K562 (cell line): ENCODE data around the gene SOX18. TPM values are rescaled to one million over a fixed set of nuclear protein-coding genes. Genes with fewer than 3 reads are reported as not detected.

ENCODE experiments used
- CBFB ChIP-seq: sonication (generic); formaldehyde crosslinking; IDR thresholded peaks from 2 replicates; pipeline ENCODE4 v1.4.0; 2020; ENCODE audit warnings: mild to moderate bottlenecking, missing genetic modification reagents
- CCNT2 ChIP-seq: IDR thresholded peaks from 2 replicates; pipeline ENCODE4 v1.6.1; 2011; ENCODE audit warnings: borderline replicate concordance, low read depth, mild to moderate bottlenecking, moderate library complexity, mixed read lengths, low read length; ENCODE audit not compliant: insufficient read length; ENCODE audit errors: extremely low read depth
- EGR1 ChIP-seq: fragments of 450-650 bp; conservative IDR thresholded peaks from 2 replicates; pipeline ENCODE4 v1.6.1; 2017; ENCODE audit warnings: mild to moderate bottlenecking
- JUNB ChIP-seq: fragments of 450-650 bp; formaldehyde crosslinking; conservative IDR thresholded peaks from 2 replicates; pipeline ENCODE4 v1.4.0; 2020; ENCODE audit warnings: mild to moderate bottlenecking
- NFXL1 ChIP-seq: fragments of 450-650 bp; formaldehyde crosslinking; IDR thresholded peaks from 2 replicates; pipeline ENCODE4 v1.4.0; 2021; ENCODE audit warnings: mild to moderate bottlenecking
- NUFIP1 ChIP-seq: fragments of 450-650 bp; IDR thresholded peaks from 2 replicates; pipeline ENCODE4 v1.6.1; 2018; ENCODE audit not compliant: partially characterized antibody
- PHF8 ChIP-seq: fragments of 200-600 bp; sonication (generic); IDR thresholded peaks from 2 replicates; pipeline ENCODE4 v1.6.1; 2012; ENCODE audit warnings: mixed run types, mild to moderate bottlenecking, inconsistent platforms, low read length, moderate library complexity, borderline replicate concordance
- RUNX1 ChIP-seq: sonication (generic); IDR thresholded peaks from 2 replicates; pipeline ENCODE4 v1.6.1; 2016; ENCODE audit warnings: antibody characterized with exemption, low read depth
- ZHX1 ChIP-seq: fragments of 150-350 bp; conservative IDR thresholded peaks from 2 replicates; pipeline ENCODE4 v1.6.1; 2014; ENCODE audit warnings: low read length
- ZNF133 ChIP-seq: fragments of 250-450 bp; sonication (Bioruptor Pico); IDR thresholded peaks from 2 replicates; pipeline ENCODE4 v1.4.0; 2020; ENCODE audit warnings: mild to moderate bottlenecking
- ZNF280A ChIP-seq: fragments of 450-650 bp; IDR thresholded peaks from 2 replicates; pipeline ENCODE4 v1.6.1; 2018; ENCODE audit warnings: mild to moderate bottlenecking, low read depth; ENCODE audit not compliant: partially characterized antibody
- ZNF699 ChIP-seq: fragments of 250-450 bp; sonication (Bioruptor Pico); IDR thresholded peaks from 2 replicates; pipeline ENCODE4 v1.8.0; 2021; ENCODE audit warnings: mild to moderate bottlenecking, moderate library complexity; ENCODE audit not compliant: insufficient replicate concordance
- polyA plus RNA-seq, 8 experiments: library from polyadenylated mRNA; depleted of rRNA in 4 of 8; stranded (reverse) in 5 of 8; unstranded in 3 of 8; fragments of >200 nt; fragmentation: Nextera tagmentation in 2 of 8; fragmentation: Illumina TruSeq in 1 of 8; extraction: Ambion mirVana in 2 of 8; extraction: Trizol in 1 of 8; gene quantifications; 2 replicates each; pipeline versions ENCODE4 v1.2.1 to v1.2.3, GENCODE V29; 2011 to 2014; ENCODE audit warnings: inconsistent platforms in 1 of 8, missing spikeins in 1 of 8
- total RNA-seq, 7 experiments: library from RNA; depleted of rRNA in 6 of 7; stranded (reverse); fragments of >200 nt in 6 of 7; fragmentation: Illumina TruSeq in 2 of 7; extraction: Trizol in 2 of 7; gene quantifications; 2 replicates each; pipeline versions ENCODE4 v1.2.1 to v1.2.3, GENCODE V29; 2011 to 2021; ENCODE audit warnings: low replicate concordance in 1 of 7
- TF ChIP-seq, protein P1 (sequence below): sonication (generic); formaldehyde crosslinking; IDR thresholded peaks from 2 replicates; pipeline ENCODE4 v1.8.1; 2023; ENCODE audit warnings: mild to moderate bottlenecking, missing genetic modification reagents, moderate library complexity
- TF ChIP-seq, protein P2 (sequence below): fragments of 450-650 bp; IDR thresholded peaks from 2 replicates; pipeline ENCODE4 v1.6.1; 2017; ENCODE audit warnings: antibody characterized with exemption, mild to moderate bottlenecking
- TF ChIP-seq, protein P3 (sequence below): fragments of 450-650 bp; formaldehyde crosslinking; IDR thresholded peaks from 2 replicates; pipeline ENCODE4 v1.4.0; 2020; ENCODE audit warnings: mild to moderate bottlenecking, mixed read lengths

Gene SOX18
- total and polyA plus RNA-seq, 9 of the 15 experiments (the other 6 are each of a cell fraction or from before 2014, with no cell fraction given), result 0.15 to 19.8 (median 0.33) TPM

GRCh38 chr20:64053841-64054661, 4.6 kb upstream of the SOX18 start (continued):
- TF ChIP-seq ZNF699 (no peak), ZHX1 (no peak), NFXL1 (CRISPR knock-in tag) (no peak), JUNB (CRISPR knock-in tag) (no peak), RUNX1 (no peak), NUFIP1 (no peak), CBFB (no peak), ZNF280A (no peak), PHF8 (peak; percentile 39; the same call in 1 of the 2 replicates), CCNT2 (no peak), ZNF133 (CRISPR knock-in tag) (no peak), EGR1 (no peak)
- TF ChIP-seq, protein P1, sequence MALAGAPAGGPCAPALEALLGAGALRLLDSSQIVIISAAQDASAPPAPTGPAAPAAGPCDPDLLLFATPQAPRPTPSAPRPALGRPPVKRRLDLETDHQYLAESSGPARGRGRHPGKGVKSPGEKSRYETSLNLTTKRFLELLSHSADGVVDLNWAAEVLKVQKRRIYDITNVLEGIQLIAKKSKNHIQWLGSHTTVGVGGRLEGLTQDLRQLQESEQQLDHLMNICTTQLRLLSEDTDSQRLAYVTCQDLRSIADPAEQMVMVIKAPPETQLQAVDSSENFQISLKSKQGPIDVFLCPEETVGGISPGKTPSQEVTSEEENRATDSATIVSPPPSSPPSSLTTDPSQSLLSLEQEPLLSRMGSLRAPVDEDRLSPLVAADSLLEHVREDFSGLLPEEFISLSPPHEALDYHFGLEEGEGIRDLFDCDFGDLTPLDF (CRISPR knock-in tag), result no peak
- TF ChIP-seq, protein P2, sequence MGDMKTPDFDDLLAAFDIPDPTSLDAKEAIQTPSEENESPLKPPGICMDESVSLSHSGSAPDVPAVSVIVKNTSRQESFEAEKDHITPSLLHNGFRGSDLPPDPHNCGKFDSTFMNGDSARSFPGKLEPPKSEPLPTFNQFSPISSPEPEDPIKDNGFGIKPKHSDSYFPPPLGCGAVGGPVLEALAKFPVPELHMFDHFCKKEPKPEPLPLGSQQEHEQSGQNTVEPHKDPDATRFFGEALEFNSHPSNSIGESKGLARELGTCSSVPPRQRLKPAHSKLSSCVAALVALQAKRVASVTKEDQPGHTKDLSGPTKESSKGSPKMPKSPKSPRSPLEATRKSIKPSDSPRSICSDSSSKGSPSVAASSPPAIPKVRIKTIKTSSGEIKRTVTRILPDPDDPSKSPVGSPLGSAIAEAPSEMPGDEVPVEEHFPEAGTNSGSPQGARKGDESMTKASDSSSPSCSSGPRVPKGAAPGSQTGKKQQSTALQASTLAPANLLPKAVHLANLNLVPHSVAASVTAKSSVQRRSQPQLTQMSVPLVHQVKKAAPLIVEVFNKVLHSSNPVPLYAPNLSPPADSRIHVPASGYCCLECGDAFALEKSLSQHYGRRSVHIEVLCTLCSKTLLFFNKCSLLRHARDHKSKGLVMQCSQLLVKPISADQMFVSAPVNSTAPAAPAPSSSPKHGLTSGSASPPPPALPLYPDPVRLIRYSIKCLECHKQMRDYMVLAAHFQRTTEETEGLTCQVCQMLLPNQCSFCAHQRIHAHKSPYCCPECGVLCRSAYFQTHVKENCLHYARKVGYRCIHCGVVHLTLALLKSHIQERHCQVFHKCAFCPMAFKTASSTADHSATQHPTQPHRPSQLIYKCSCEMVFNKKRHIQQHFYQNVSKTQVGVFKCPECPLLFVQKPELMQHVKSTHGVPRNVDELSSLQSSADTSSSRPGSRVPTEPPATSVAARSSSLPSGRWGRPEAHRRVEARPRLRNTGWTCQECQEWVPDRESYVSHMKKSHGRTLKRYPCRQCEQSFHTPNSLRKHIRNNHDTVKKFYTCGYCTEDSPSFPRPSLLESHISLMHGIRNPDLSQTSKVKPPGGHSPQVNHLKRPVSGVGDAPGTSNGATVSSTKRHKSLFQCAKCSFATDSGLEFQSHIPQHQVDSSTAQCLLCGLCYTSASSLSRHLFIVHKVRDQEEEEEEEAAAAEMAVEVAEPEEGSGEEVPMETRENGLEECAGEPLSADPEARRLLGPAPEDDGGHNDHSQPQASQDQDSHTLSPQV, result peak; percentile 51; the same call in 1 of the 2 replicates
- TF ChIP-seq, protein P3, sequence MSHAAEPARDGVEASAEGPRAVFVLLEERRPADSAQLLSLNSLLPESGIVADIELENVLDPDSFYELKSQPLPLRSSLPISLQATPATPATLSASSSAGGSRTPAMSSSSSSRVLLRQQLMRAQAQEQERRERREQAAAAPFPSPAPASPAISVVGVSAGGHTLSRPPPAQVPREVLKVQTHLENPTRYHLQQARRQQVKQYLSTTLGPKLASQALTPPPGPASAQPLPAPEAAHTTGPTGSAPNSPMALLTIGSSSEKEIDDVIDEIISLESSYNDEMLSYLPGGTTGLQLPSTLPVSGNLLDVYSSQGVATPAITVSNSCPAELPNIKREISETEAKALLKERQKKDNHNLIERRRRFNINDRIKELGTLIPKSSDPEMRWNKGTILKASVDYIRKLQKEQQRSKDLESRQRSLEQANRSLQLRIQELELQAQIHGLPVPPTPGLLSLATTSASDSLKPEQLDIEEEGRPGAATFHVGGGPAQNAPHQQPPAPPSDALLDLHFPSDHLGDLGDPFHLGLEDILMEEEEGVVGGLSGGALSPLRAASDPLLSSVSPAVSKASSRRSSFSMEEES, result no peak
